Lower lobe of right lung (tissue), 2 donors: ENCODE results near the gene NCOA1. TPM values are rescaled to one million over a fixed set of nuclear protein-coding genes. Genes with fewer than 3 reads are reported as not detected.

Source experiments
- ATAC-seq, 2 donors: fragments of 200-7000 bp; cut with Tn5 transposase; one replicate each; pipeline ENCODE4 v1.9.1; 2020 to 2022; ENCODE audit warnings: mild to moderate bottlenecking in 2 of 2, moderate library complexity in 2 of 2
- DNase-seq: peaks from one replicate; pipeline ENCODE4 v3.0.0-alpha.2; 2020
- H3K27ac ChIP-seq: fragments of 200-600 bp; one replicate; pipeline ENCODE4 v1.8.0; 2022
- H3K27me3 ChIP-seq: fragments of 200-600 bp; one replicate; pipeline ENCODE4 v1.8.0; 2022; ENCODE audit warnings: low read depth
- H3K36me3 ChIP-seq: fragments of 200-600 bp; one replicate; pipeline ENCODE4 v1.8.0; 2022; ENCODE audit warnings: mild to moderate bottlenecking
- H3K4me1 ChIP-seq: fragments of 200-600 bp; one replicate; pipeline ENCODE4 v1.8.0; 2022
- H3K4me3 ChIP-seq: fragments of 200-600 bp; one replicate; pipeline ENCODE4 v1.8.0; 2022; ENCODE audit warnings: mild to moderate bottlenecking
- H3K9me3 ChIP-seq: fragments of 200-600 bp; one replicate; pipeline ENCODE4 v1.8.0; 2022
- CTCF ChIP-seq: fragments of 200-600 bp; IDR thresholded peaks from one replicate; pipeline ENCODE4 v1.8.0; 2022; ENCODE audit warnings: antibody characterized with exemption, mild to moderate bottlenecking
- intact Hi-C: fragments of 100-400 bp; cut with DNase I; formaldehyde crosslinking; loops from one replicate; pipeline ENCODE4 v1.11.0; 2022
- total RNA-seq: library from RNA; stranded (reverse); fragmentation: NEBNext Ultra II Directional; extraction: Animal tissue kit (Norgen Biotek cat#: 25700); gene quantifications from one replicate; pipeline ENCODE4 v1.2.1, GENCODE V29; 2021
- donor health status: DM: no; HTN: yes; CAD: no; lungs with severe emphysema.

Gene NCOA1
- total RNA-seq, 1 donor from 2014 or later: 48.3 TPM

GRCh38 chr2:24730481-24730880 lies 239.4 kb downstream of the NCOA1 start:
- Histone ChIP-seq H3K4me1 (no peaks in the 10 kb centered on the region), H3K27ac (no peak overlapping the region), H3K36me3 (peaks cover 46% of the 10 kb centered on the region), H3K4me3 (no peak overlapping the region), H3K9me3 (no peaks in the 10 kb centered on the region), H3K27me3 (no peaks in the 10 kb centered on the region)
- DNase-seq: no peak
- TF ChIP-seq CTCF: no peak
- ATAC-seq: no peak
- intact Hi-C loops: no loop called here

GRCh38 chr2:24731040-24731439 lies 240.0 kb downstream of the NCOA1 start:
- DNase-seq (no peak), ATAC-seq (no peak)
- H3K36me3 ChIP-seq: peaks cover 46% of the 10 kb centered on the region
- no peaks in the 10 kb centered on the region for H3K27me3 ChIP-seq
- H3K27ac ChIP-seq: no peak overlapping the region
- no peak overlapping the region for H3K4me3 ChIP-seq
- peaks cover 4% of the 10 kb centered on the region for H3K4me1 ChIP-seq
- H3K9me3 ChIP-seq: no peaks in the 10 kb centered on the region
- intact Hi-C loops: no loop called here
- TF ChIP-seq CTCF: no peak

- ATAC-seq (no peak), DNase-seq (no peak)
- no peak for TF ChIP-seq CTCF
- H3K27me3 ChIP-seq: no peaks in the 10 kb centered on the region
- H3K4me3 ChIP-seq: no peak overlapping the region
- intact Hi-C loops: no loop called here
- H3K27ac ChIP-seq: no peak overlapping the region
- peaks cover 12% of the 10 kb centered on the region for H3K4me1 ChIP-seq
- H3K36me3 ChIP-seq: peaks cover 40% of the 10 kb centered on the region
- no peaks in the 10 kb centered on the region for H3K9me3 ChIP-seq
These were observed 240.9 kb downstream of the NCOA1 start for GRCh38 chr2:24731923-24732322.

GRCh38 chr2:24734741-24735140 lies 243.7 kb downstream of the NCOA1 start:
- intact Hi-C loops: no loop called here
- DNase-seq: no peak
- ATAC-seq: no peak
- peaks cover 18% of the 10 kb centered on the region for H3K4me1 ChIP-seq
- H3K27ac ChIP-seq: no peak overlapping the region
- no peaks in the 10 kb centered on the region for H3K27me3 ChIP-seq
- TF ChIP-seq CTCF: no peak
- H3K9me3 ChIP-seq: no peaks in the 10 kb centered on the region
- no peak overlapping the region for H3K4me3 ChIP-seq
- peaks cover 14% of the 10 kb centered on the region for H3K36me3 ChIP-seq

GRCh38 chr2:24739354-24740025 lies 248.4 kb downstream of the NCOA1 start:
- TF ChIP-seq CTCF: no peak
- no peak for DNase-seq
- intact Hi-C loops: no loop called here

More at GRCh38 chr2:24739354-24740025, 248.4 kb downstream of the NCOA1 start:
- Histone ChIP-seq H3K9me3 (no peaks in the 10 kb centered on the region), H3K27me3 (no peaks in the 10 kb centered on the region), H3K36me3 (peaks cover 27% of the 10 kb centered on the region), H3K27ac (no peak overlapping the region), H3K4me1 (peaks cover 29% of the 10 kb centered on the region), H3K4me3 (no peak overlapping the region)
- no peak for ATAC-seq
